CD4-positive, alpha-beta T cell treated with Interleukin-15 for 1 hour (primary cell): ENCODE measurements around the gene TUBE1.
"Not testable (repeated sequence)": the region's sequence is repeated elsewhere in the genome, so short reads cannot be mapped to it uniquely, and the experiment has no call there.

Source experiments
- DNase-seq: peaks from one replicate; pipeline ENCODE4 v3.0.0-alpha.2; 2020

Gene TUBE1

DNA sequence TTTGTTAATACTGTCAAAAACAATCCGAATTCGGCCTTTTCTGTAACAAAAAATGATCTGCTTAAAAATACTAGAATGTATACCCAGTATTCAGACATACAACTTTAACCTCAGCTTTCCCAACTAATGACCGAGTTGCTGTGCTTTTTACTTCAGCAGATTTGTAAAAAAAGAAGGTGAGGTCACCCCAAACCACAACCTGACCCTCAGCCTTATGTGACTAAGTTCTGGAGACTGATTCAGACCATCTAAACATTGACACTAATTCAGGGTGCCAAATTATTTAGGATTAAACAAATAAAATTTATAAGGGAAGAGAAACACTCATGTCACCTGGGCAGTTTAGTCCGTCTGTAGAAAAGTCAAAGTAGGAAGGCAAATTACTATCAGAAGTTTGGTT is 25.7 kb downstream of the TUBE1 start:
- DNase-seq, result no peak

DNA sequence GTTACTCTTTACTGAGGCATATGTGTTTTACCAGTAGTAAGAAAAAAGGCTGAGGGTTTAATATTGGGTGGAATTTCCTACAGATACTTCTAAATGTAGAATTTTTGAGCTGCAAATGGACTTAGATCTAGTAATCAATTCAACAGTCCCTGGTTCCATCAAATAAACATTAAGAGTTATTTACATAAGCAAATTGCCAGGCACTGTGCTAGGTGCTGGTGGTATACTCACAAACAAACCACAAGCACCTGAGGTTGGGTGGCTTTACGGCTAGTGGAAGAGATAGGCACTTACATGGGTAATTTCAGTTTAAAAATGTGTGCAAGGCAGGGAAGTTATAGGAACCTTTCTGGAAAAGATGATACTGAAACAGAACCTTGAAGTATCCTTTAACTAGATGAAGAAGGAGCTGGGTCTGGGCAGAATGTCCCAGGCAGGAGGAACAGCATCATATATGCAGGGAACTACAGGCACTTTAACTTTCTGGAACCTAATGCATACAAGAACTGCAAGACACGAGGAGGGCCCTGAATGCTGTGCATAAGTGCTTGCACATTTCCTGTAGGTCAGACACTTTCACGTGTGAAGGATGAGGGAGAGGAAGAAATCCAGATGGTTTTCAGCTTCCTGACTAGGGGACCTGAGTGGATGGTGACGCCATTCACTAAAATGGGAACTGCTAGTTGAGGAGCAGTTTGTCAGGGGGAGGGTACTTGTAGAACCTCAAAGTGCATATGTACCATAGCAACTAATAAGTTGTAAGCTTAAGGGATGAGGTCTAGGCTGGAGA is 28.8 kb downstream of the TUBE1 start:
- DNase-seq, result no peak

DNA sequence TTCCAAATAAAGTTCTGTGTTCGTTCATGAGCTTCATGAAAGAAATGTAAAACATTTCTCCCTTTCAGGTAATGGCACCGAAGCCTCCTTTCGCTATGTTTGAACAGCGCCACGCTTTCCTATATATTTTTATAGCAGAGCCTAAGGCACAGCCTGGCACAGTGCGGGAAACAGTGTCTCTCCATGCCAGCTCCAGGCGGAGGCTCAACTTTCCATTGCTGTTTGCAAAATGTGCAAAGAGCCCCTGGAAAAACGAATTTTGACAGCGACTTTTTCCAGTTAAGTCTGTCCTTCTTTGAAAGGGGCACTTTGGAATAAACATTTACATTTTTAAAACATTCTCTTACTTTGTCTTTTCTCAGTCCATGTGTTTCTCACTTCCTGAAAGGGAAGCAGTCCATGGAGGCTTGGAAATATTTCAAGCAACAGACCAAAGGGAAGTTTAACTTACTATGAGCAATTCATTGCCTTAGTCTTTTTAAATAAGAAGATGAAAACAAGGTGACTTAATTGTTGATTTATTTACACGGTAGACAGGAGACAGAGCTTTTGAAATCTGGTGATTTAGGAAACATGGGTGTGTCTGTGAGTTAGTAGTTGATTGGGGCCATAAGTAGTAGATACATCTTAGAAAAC is 32.6 kb downstream of the TUBE1 start:
- no peak for DNase-seq

DNA sequence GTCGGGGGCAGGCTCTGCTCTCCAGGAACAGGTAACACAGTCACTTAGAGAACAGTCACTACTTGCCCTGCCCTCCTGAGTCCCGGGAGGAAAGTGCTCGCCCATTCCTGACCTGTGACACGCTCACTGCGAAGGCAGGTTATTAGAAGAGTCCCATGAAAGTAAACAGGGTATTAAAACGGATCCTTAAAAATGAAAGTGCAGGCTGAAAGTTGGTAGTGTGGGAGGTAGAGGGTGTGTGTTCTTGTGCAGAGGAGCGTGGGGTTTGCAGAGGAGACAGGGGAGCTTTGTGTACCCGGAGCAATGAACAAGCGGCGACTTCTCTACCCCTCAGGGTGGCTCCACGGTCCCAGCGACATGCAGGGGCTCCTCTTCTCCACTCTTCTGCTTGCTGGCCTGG is 33.3 kb downstream of the TUBE1 start, which contains the start of gene CCN6:
CCN6 (plus strand) TSS at position 104 of the 400 bp plus-strand sequence; CDS start at position 358, 254 bp downstream.
- no peak for DNase-seq

DNA sequence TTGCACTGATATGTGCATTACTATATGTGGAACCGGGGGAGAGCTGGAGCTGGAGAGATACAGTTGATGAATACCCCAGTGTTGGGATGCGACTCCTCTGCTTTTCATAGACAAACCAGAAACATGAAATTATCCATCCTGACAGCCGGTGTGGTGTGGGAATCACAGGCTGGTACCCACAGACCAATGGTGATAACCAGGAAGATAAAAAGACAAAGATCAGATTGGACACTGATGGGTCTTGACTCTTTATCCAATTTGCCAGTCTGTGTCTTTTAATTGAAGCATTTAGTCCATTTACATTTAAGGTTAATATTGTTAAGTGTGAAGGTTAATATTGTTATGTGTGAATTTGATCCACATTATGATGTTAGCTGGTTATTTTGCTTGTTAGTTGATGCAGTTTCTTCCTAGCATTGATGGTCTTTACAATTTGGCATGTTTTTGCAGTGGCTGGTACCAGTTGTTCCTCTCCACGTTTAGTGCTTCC is 36.0 kb downstream of the TUBE1 start:
- not testable (repeated sequence) for DNase-seq

DNA sequence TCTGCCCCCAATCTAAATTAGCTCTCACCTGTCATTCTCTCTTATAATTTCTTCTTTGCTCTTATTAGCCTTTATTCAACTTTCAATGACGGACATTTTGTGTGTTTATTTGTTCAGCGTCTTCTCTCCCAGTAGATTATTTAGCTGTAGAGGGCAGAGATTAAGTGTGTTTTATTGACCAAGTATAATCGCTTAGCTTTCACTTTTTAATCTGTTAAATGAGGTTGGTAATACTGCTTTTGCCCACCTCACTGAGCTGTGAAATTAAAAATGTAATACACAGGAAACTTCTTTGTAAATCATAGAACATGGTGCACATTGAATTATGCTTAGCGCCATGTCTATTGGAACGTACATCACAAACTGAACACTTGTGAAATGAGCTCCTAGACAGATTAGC is 36.9 kb downstream of the TUBE1 start:
- DNase-seq, result no peak

DNA sequence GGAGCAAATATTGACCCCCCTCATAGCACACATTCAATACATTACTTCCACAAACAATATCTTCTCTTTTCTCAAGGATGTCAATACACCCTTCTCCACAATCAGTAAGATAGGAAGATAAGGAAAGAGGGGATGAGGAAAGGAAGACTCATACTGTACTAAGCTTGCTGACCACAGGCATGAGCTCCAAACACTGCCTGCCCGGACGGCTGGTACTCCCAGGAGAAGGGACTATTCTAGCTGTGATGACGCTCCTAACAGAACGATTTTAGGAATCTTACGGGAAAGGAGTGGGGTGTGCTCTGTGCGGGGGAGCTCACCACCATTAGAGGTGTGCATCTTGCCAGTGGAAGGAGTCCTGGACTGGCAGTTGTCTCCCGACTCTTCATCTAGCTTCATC is 37.3 kb downstream of the TUBE1 start:
- DNase-seq, result no peak

DNA sequence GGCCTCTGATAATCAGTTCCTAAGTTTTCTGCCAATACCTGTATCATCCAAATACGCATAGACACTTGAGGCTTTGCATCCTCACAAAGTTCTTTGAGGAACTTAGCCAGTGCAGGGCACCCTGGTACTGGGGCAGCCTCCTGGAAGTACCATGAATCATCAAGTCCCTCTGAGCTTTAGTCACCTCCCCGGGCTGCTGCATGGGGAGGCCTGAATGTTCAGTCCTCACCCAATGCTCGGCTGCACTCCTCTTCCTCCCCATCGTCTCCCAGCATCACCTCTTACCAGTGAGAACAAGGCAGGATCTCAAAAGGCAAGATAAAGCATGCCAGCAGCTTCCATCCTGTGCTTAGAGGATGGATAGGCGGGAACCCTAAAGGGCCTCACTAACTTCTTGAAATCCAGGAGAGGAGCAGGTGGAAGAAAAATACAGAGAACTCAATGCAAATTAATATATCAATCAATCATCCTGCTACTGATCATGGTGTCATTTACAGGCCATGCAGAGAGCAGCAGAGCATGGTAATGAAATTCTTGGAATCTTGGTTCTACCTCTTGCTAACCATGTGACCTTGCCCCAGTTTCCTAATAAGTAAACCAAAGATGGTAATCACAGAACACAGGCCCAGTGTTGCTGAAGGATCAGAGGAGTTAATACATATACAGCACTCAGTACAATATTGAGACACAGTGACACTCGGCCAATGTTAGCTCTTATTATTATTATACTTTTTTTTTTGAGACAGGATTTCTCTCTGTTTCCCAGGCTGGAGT is 38.1 kb downstream of the TUBE1 start:
- DNase-seq, result no peak

DNA sequence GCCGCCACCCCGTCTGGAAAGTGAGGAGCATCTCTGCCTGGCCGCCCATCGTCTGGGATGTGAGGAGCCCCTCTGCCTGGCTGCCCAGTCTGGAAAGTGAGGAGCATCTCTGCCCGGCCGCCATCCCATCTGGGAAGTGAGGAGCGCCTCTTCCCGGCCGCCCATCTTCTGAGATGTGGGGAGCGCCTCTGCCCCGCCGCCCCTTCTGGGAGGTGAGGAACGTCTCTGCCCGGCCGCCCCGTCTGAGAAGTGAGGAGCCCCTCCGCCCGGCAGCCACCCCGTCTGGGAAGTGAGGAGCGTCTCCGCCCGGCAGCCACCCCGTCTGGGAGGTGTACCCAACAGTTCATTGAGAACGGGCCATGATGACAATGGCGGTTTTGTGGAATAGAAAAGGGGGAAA is 39.8 kb downstream of the TUBE1 start:
- not testable (repeated sequence) for DNase-seq

DNA sequence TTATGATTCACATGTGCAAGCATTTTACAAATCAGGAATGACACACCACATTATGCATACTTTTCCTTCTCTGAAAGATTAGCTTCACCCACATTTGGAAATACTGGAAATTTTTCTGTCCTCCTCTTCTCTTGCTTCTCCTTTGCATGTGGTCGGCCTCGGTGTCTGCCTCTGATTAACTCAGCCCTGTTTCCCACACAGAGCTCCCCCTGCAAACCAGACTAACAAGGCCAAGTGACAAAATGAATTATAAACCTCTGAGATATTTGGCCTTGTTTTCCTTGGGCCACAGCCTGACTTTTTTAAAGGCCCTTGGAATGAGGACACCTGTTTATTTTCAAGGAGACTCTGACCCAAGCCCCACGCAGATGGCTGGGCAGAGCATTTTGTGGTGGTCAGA is 42.4 kb downstream of the TUBE1 start:
- no peak for DNase-seq

DNA sequence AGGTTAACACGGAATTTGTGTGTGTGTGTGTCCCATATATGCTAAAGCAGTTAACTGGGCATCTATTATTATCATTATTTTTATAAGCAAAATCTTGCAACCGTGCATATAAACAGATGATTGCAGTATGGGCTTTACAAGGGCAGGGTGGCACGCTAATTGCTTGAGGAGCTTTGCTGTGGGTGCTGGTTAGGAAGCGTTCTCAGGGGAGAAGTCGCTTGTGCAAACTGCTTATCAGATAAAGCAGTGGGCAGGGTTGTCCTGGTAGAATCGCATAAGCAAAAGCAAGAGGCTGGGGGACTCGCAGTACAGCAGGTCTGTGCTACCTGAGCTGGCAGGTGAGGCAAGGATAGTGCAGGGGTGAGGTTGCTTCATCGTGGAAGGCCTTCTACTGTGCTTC is 43.1 kb downstream of the TUBE1 start:
- no peak for DNase-seq

DNA sequence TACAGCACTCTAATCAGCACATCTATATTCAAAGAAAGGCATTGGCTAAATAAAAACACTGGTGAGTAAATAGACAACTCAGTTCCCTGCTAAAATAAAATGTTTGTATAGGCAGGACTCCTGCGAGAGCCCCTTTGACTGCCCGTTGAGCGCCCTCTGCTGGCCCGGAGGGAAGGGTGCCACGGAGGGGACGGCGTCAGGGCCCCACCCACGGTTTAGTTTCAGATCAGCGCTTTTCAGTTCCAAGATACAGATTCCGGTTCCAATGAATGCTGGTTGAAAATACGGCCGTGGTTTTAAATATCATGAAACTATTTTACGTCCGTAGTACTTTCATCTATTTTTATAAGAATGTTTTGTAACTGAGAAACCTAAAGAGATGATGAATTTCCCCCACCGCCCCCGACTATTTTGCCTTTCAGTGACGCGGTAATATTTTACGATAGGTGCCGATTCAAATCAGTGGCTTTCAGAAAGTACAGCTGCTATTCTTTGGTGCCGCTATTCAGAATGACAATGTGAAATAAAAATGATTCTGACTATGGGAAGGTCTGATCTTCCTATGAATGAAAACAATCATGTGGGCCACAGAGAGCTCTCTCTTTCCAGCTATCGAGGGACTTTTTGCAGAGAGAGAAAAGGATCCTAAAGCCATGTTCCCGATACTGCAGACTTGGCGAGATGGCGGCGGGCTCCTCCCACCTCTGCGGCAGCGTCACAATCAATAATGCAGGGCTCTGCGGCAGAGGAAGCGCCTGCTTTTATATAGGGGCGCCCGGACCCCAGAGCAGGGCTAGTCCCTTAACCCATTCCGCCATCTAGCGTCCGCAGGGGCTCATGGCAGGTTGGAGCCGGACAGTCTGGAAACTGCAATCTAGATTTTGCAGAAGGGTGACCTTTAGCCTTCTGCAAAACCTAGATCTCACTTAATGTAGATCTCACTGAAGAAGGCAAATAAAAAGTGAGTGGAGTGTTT is 44.0 kb downstream of the TUBE1 start:
- peak; percentile 93 for DNase-seq

DNA sequence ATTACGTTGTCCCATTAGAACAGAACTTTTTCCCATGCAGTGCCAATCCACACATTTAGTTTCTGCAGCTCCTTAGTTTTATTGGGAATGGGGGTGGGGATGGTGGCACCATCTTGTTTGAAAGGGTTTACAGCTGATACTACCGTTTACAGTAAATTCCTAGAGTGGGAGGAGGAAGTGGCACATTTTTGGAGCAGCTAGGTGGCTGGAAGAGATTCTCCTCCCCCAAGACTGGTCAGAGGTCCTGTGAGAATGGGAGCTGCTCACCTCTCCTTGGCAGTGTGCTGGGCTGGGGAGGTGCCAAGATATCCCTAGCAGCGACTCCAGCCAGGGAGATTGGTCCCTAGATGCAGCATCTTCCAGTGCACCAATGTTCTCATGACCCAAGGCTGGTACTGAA is 45.7 kb downstream of the TUBE1 start:
- no peak for DNase-seq

DNA sequence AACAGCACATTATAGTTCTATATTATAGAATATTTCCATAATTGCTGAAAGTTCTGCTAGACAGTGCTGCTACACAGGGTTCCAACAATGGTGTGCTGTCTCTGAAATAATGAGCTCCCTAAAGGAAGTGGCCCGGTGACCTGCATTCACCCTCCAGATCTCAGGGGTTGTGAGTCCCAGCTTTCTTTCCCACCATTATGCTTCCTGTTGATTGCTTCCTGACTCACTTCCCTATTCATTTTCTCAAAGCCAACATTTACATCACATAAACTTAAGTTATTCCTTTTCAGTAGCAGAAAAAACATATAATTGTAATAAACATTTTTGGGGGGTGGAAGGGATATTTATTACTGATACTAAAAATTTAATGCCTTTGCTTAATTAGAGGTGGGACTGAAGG is 46.3 kb downstream of the TUBE1 start:
- no peak for DNase-seq

DNA sequence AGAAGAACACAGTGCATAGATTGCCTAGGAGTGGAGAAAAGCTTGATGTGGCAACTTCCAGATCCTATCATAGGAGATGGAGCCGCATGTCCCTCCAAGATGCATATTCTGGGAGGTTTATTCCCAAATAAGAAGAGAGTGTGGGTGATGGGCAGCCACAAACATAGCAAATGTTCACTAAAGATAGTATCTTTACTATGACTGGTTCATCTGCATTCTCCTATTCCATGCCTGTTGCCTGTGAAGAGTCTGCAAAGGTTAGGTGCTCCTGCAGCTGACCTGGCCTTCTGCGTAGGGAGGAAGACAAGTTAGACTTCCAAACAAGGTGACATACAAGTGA is 47.9 kb downstream of the TUBE1 start:
- no peak for DNase-seq

DNA sequence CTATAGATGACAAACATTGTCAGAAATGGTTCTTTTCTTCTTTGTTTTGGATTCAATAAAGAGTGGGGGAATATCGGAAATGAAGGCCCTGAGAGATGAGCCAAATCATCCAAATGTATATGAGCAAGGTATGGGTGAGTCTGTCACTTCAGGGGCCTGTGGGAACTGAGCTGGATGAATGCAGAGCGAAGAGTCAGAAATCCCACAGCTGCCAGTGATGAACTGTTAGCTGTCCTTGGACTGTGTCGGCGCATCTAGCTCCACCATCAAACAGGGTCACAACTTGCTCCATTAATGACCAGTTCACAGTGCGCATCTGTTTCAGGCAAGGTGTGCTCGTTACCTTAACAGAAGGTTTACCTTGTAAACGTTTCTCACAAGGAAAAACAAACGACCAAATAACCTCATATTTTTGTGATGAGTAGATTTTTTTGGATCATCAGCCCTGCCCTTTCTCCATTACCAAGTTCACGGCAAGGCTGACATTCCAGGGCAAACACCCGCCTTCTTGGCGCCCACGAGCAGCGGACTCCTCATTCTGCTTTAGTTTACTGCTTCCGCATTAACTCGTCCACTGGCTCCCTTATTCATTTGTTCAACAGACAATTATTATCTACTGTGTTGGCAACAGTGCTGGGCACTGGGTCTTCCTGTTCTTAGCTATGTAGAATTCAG is 48.4 kb downstream of the TUBE1 start:
- DNase-seq, result no peak

DNA sequence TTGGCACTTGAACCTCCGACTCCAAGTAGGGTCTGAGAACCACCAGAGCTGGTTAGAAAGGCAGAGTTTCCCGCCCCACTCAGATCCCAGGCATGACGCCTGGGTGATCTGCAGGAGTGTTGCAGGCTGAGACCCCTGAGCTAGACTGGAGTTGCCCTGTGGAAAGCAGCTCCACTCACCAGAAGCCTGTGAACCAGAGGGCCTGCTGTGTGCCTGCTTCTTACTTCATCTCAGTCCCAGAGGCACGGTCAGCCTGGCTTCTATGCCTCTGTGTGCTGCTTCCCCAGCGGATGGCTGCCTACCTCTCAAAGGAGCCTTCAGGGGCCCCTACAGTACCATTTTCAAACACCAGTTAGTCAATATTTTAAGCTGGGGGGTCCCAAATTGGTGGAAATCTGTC is 49.0 kb downstream of the TUBE1 start:
- DNase-seq, result no peak

DNA sequence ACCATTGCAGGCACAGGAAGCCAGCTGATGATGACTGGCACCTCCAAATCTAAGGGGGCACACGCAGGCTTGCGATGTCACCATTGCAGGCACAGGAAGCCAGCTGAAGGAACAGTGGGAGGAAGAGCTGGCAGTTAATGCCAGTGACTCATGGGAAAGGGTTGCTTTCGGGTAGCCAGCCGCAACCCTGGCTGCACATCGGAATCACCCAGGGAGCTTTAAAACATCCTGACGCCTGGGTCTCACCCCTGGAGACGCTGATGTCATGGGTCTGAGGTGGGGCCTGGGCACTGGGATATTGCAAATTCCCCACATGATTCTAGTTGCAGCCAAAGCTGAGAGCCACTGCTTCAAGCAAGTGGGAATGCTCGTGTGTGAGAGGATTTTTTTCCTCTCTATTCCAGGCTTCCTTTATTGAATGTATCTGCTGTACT is 49.5 kb downstream of the TUBE1 start:
- DNase-seq, result peak; percentile 24

DNA sequence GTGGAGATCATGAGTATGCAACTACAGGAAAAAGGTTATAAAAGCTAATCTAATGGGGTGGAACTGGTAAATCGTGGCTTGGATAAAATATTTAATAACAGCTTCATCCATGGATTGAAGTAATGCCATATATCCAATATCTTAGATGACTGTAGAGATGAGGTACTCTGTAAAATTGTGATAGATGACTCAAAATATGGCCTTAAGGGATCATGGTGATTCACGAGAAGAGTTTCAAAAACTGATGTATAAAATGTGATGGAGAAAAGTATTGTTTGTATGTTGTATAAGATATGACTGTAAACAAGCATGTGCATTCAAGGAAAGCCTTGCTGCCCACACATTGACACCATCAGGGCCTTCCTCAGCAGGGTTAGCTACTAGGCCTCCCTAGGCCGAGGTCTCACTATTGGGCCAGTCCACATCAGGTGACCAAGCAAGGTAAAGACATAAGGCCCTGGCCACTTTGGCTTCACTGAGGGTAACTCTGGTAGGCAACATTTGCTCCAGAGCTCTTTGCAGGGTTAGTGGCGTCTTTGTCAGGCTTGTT is 51.1 kb downstream of the TUBE1 start:
- DNase-seq, result no peak

DNA sequence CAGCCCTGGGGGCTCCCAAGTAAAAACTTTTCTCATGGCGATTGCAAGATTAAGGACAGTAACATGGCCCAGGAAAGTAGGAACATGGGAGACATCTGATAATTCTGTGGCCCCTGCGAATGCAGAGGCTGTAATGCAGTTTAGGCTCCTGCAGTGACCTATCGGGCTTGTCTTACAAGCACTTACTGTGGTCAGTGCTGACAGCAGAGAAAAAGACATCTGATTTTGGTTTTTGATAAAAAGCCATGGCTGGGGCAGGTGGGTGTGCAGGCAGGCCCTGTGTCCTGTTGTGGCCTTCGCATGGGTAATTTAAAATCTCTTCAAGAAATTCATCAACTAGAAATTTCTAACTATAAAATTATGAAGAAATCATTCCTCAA is 52.7 kb downstream of the TUBE1 start:
- DNase-seq, result no peak

DNA sequence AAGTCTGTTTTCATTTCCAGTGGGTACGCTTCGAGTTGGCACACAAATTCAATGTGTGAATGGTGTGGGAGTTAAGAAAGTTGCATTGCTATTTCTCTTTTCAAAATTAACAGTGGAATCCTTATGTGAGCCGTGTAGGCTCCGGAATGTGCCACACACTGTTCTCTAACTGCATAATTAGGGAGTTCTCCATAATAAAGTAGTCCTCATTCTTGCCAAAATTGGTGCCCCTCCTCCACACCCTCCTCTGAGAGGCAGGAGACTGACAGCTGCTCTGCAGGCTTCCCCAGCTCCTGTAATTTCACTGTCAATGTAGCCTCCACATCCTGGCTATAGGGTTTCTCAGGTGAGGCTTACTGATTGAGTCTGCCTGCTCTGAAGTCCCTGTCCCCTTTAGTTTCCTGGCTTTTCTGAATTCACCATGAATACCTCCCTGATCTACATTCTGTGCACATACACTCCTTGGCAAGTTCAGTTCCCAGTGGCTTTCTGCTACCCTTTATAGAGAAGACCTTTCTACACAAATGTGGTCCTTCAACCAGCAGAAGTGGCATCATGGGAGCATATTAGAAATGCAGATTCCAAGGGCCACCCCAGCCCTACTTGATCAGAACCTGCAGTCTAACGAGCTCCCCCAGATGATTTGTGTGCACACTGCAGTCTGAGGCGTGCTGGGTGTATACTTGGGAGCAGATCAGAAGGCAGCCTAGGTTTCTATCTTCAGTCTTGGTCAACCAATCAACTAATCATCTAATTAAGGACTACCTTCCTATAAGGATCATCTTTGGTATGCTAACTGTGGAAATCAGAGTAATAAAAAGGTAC is 53.3 kb downstream of the TUBE1 start:
- no peak for DNase-seq
